PC-9 (cell line): ENCODE data around the gene COL1A2. TPM values are rescaled to one million over a fixed set of nuclear protein-coding genes. Genes with fewer than 3 reads are reported as not detected.
A peak's percentile ranks its signal among the peaks of the same experiment; 100 is the strongest.

Experiments used
- BruUV-seq: library from RNA; stranded (reverse); fragments of 400-500 nt; replicated peaks from 2 replicates; lab custom pipeline; 2021; lab: Mats Ljungman, UMichigan
- CTCF ChIA-PET: fragments of 300-600 bp; sonication (Branson Sonifier 250); formaldehyde crosslinking; loops from one replicate; lab custom pipeline; 2022; ENCODE audit warnings: antibody characterized with exemption; lab: Charles Lee
- POLR2A ChIA-PET: fragments of 300-600 bp; sonication (Branson Sonifier 250); formaldehyde crosslinking; loops from one replicate; lab custom pipeline; 2022; ENCODE audit warnings: antibody characterized with exemption; ENCODE audit not compliant: unreplicated experiment; lab: Charles Lee
- DNase-seq, 2 experiments: peaks; one replicate each; pipeline versions ENCODE4 v3.0.0 to v3.0.0-alpha.2; 2015 to 2022; ENCODE audit warnings: mixed read lengths in 1 of 2
- H2AFZ ChIP-seq: fragments of 200-600 bp; sonication (generic); 2 replicates; pipeline ENCODE4 v1.8.1; 2017; ENCODE audit warnings: antibody characterized with exemption
- H3F3A ChIP-seq: fragments of 200-600 bp; sonication (generic); 2 replicates; pipeline ENCODE4 v1.8.1; 2017; ENCODE audit warnings: antibody characterized with exemption, mild to moderate bottlenecking, low read depth; ENCODE audit not compliant: insufficient read depth
- H3K27ac ChIP-seq: fragments of 200-600 bp; sonication (generic); 2 replicates; pipeline ENCODE4 v1.6.1; 2016; ENCODE audit warnings: mixed run types
- H3K27me3 ChIP-seq: fragments of 200-600 bp; sonication (generic); 2 replicates; pipeline ENCODE4 v1.6.1; 2016; ENCODE audit warnings: low read depth, mixed run types; ENCODE audit not compliant: insufficient read depth
- H3K36me3 ChIP-seq: fragments of 200-600 bp; sonication (generic); 2 replicates; pipeline ENCODE4 v1.6.1; 2016; ENCODE audit warnings: low read depth, mixed run types
- H3K4me1 ChIP-seq: fragments of 200-600 bp; sonication (generic); replicated peaks from 2 replicates; pipeline ENCODE4 v1.6.1; 2016; ENCODE audit warnings: mixed run types; ENCODE audit not compliant: insufficient read depth
- H3K4me2 ChIP-seq: fragments of 200-600 bp; sonication (generic); 2 replicates; pipeline ENCODE4 v1.6.1; 2017; ENCODE audit warnings: mixed run types
- H3K4me3 ChIP-seq: fragments of 200-600 bp; sonication (generic); 2 replicates; pipeline ENCODE4 v1.6.1; 2016; ENCODE audit warnings: mixed run types
- H3K79me2 ChIP-seq: fragments of 200-600 bp; sonication (generic); 2 replicates; pipeline ENCODE4 v1.6.1; 2017; ENCODE audit warnings: low read depth, mixed run types
- H3K9me2 ChIP-seq: fragments of 200-600 bp; sonication (generic); 2 replicates; pipeline ENCODE4 v1.8.1; 2017; ENCODE audit warnings: mild to moderate bottlenecking; ENCODE audit not compliant: insufficient read depth
- H3K9me3 ChIP-seq: fragments of 200-600 bp; sonication (generic); 2 replicates; pipeline ENCODE4 v1.8.1; 2016; ENCODE audit warnings: low read depth; ENCODE audit not compliant: insufficient read depth
- H4K20me1 ChIP-seq: fragments of 200-600 bp; sonication (generic); 2 replicates; pipeline ENCODE4 v1.8.1; 2017; ENCODE audit not compliant: insufficient read depth
- CTCF ChIP-seq: fragments of 200-600 bp; sonication (generic); conservative IDR thresholded peaks from 2 replicates; pipeline ENCODE4 v1.6.1; 2017; ENCODE audit warnings: mixed run types, antibody characterized with exemption, mild to moderate bottlenecking, moderate library complexity
- EZH2 ChIP-seq: fragments of 200-600 bp; sonication (generic); IDR thresholded peaks from 2 replicates; pipeline ENCODE4 v1.8.0; 2017; ENCODE audit warnings: antibody characterized with exemption, low read depth
- intact Hi-C: fragments of 100-400 bp; cut with micrococcal nuclease; formaldehyde crosslinking; loops from one replicate; pipeline ENCODE4 v1.10.0; 2022; ENCODE audit not compliant: unreplicated experiment
- total RNA-seq: library from RNA; stranded (reverse); gene quantifications from 2 replicates; pipeline ENCODE4 v1.2.3, GENCODE V29; 2021

COL1A2 gene
- total RNA-seq, 1 experiment from 2014 or later = not detected

GRCh38 chr7:94393246-94394108 is 1.2 kb upstream of the COL1A2 start:
- Histone ChIP-seq H4K20me1 (no peaks in the 10 kb centered on the region), H3K4me2 (no peak overlapping the region), H3K4me1 (no peaks in the 10 kb centered on the region), H3K27me3 (no peaks in the 10 kb centered on the region), H2AFZ (no peak overlapping the region), H3K36me3 (no peaks in the 10 kb centered on the region), H3K9me3 (no peaks in the 10 kb centered on the region), H3K9me2 (no peaks in the 10 kb centered on the region), H3K4me3 (no peak overlapping the region), H3K27ac (no peak overlapping the region), H3K79me2 (no peaks in the 10 kb centered on the region), H3F3A (no peaks in the 10 kb centered on the region)
- POLR2A ChIA-PET = interaction anchor here (0.6 kb wide), 1 partner anchor 17 kb away, joined by 7 read pairs; no protein-coding TSS in a partner anchor
- BruUV-seq = no TSS peak
- CTCF ChIA-PET = interaction anchor here (0.6 kb wide), 2 partner anchors 769 to 1967 kb away, joined by 3 read pairs; no protein-coding TSS in a partner anchor
- no peak for DNase-seq
- intact Hi-C loops = no loop called here
- TF ChIP-seq EZH2 (no peak), CTCF (no peak)

- Histone ChIP-seq H3K27me3 (no peaks in the 10 kb centered on the region), H3F3A (no peaks in the 10 kb centered on the region), H3K4me3 (no peak overlapping the region), H2AFZ (no peak overlapping the region), H3K4me2 (no peak overlapping the region), H3K9me2 (no peaks in the 10 kb centered on the region), H3K9me3 (no peaks in the 10 kb centered on the region), H4K20me1 (no peaks in the 10 kb centered on the region), H3K79me2 (no peaks in the 10 kb centered on the region), H3K36me3 (no peaks in the 10 kb centered on the region), H3K4me1 (no peaks in the 10 kb centered on the region), H3K27ac (no peak overlapping the region)
- DNase-seq = no peak
- TF ChIP-seq EZH2 (no peak), CTCF (no peak)
- POLR2A ChIA-PET = interaction anchor here (0.6 kb wide), 1 partner anchor 16 kb away, joined by 7 read pairs; no protein-coding TSS in a partner anchor
- BruUV-seq = no TSS peak
- CTCF ChIA-PET = interaction anchor here (0.6 kb wide), 2 partner anchors 770 to 1968 kb away, joined by 3 read pairs; no protein-coding TSS in a partner anchor
- intact Hi-C loops = no loop called here
Observed at GRCh38 chr7:94394109-94394436, 622 bp upstream of the COL1A2 start.

- H3K9me3 ChIP-seq = no peaks in the 10 kb centered on the region
- no peak overlapping the region for H3K4me2 ChIP-seq
- 0 out of 2 replicates have a peak, but pooled peaks cover under 1% of the 10 kb centered on the region for H3K4me1 ChIP-seq
- no peaks in the 10 kb centered on the region for H3K9me2 ChIP-seq
- no peak overlapping the region for H3K4me3 ChIP-seq
- ChIA-PET POLR2A (no interaction called here), CTCF (interaction anchor here (0.6 to 1.6 kb wide), 7 partner anchors 36 to 411 kb away, joined by 3 to 15 read pairs (median 4); no protein-coding TSS in a partner anchor)
- peak; percentile 66 for TF ChIP-seq CTCF
- TF ChIP-seq EZH2 = no peak
- no peak overlapping the region for H2AFZ ChIP-seq
- H3K27ac ChIP-seq = no peak overlapping the region
- no peaks in the 10 kb centered on the region for H3K79me2 ChIP-seq
- intact Hi-C loops = loop anchor here (1.0 to 5.0 kb wide), 3 partner anchors 106 to 598 kb away; partner anchors contain the start of gene TFPI2
- H3K36me3 ChIP-seq = no peaks in the 10 kb centered on the region
- DNase-seq = no peak
- BruUV-seq = no TSS peak
- H3F3A ChIP-seq = no peaks in the 10 kb centered on the region
- H4K20me1 ChIP-seq = no peaks in the 10 kb centered on the region
- no peaks in the 10 kb centered on the region for H3K27me3 ChIP-seq
Observed at GRCh38 chr7:94395141-94396036, 694 bp downstream of the COL1A2 start.
